ENCODE data around the gene ZBTB44.
A peak's percentile ranks its signal among the peaks of the same experiment; 100 is the strongest.

ZBTB44 gene, protein sequence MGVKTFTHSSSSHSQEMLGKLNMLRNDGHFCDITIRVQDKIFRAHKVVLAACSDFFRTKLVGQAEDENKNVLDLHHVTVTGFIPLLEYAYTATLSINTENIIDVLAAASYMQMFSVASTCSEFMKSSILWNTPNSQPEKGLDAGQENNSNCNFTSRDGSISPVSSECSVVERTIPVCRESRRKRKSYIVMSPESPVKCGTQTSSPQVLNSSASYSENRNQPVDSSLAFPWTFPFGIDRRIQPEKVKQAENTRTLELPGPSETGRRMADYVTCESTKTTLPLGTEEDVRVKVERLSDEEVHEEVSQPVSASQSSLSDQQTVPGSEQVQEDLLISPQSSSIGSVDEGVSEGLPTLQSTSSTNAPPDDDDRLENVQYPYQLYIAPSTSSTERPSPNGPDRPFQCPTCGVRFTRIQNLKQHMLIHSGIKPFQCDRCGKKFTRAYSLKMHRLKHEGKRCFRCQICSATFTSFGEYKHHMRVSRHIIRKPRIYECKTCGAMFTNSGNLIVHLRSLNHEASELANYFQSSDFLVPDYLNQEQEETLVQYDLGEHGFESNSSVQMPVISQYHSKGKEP

GRCh38 chr11:130314750-130315285 lies at the start of gene ZBTB44:
ZBTB44 (minus strand) TSS chr11:130314917; CDS start chr11:130261873, 53,044 bp downstream.
- H3K36me3 ChIP-seq = no peaks in the 10 kb centered on the region; the same call in 1 of the 2 replicates
- H3K9me3 ChIP-seq (ENCODE audit: severe bottlenecking) = no peaks in the 10 kb centered on the region
- peak within 1 kb of the TSS; percentile 89 for H3K4me3 ChIP-seq (ENCODE audit: low read depth, low read length)
- no peaks in the 10 kb centered on the region for H3K27me3 ChIP-seq (ENCODE audit: insufficient read depth, low read depth, severe bottlenecking)
- TF ChIP-seq CTCF (IDR thresholded peaks at IDR 0.05; ENCODE audit: low read depth, low read length) = no peak
- peak; percentile 92 for DNase-seq
- H3K27ac ChIP-seq = peak within 1 kb of the TSS; percentile 98

GRCh38 chr11:130359419-130359818 lies 44.7 kb upstream of the ZBTB44 start:
- TF ChIP-seq CTCF (IDR thresholded peaks at IDR 0.05; ENCODE audit: low read depth, low read length) = no peak
- no peak overlapping the region for H3K4me3 ChIP-seq (ENCODE audit: low read depth, low read length)
- H3K27me3 ChIP-seq (ENCODE audit: insufficient read depth, low read depth, severe bottlenecking) = no peaks in the 10 kb centered on the region
- H3K36me3 ChIP-seq = no peaks in the 10 kb centered on the region
- DNase-seq = no peak
- no peak overlapping the region for H3K27ac ChIP-seq
- H3K9me3 ChIP-seq (ENCODE audit: severe bottlenecking) = peaks cover 4% of the 10 kb centered on the region

DNA sequence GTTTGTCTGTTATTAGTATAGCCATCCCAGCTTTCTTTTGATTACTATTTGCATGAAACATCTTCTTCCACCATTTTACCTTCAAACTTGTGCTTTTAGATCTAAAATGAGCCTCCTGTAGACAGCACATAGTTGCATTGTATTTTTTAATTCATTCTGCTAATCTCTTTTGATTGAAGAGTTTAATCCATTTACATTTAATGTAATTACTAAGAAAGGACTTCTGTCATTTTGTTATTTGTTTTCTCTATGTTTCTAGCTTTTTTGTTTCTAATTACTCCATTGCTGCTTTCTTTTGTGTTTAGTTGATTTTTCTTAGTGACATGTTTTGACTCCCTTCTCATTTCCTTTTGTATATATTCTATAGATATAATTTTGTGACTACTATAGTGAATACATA lies 43.7 kb upstream of the ZBTB44 start:
- Histone ChIP-seq H3K4me3 (ENCODE audit: low read depth, low read length) (no peak overlapping the region), H3K9me3 (ENCODE audit: severe bottlenecking) (peaks cover 4% of the 10 kb centered on the region), H3K27ac (no peak overlapping the region), H3K36me3 (no peaks in the 10 kb centered on the region), H3K27me3 (ENCODE audit: insufficient read depth, low read depth, severe bottlenecking) (no peaks in the 10 kb centered on the region)
- TF ChIP-seq CTCF (IDR thresholded peaks at IDR 0.05; ENCODE audit: low read depth, low read length) = no peak
- DNase-seq = no peak

GRCh38 chr11:130347261-130347660 lies 32.5 kb upstream of the ZBTB44 start:
- no peaks in the 10 kb centered on the region for H3K9me3 ChIP-seq (ENCODE audit: severe bottlenecking)
- TF ChIP-seq CTCF (IDR thresholded peaks at IDR 0.05; ENCODE audit: low read depth, low read length) = no peak
- H3K4me3 ChIP-seq (ENCODE audit: low read depth, low read length) = no peak overlapping the region
- H3K27ac ChIP-seq = no peak overlapping the region
- no peaks in the 10 kb centered on the region for H3K36me3 ChIP-seq
- no peak for DNase-seq
- H3K27me3 ChIP-seq (ENCODE audit: insufficient read depth, low read depth, severe bottlenecking) = no peaks in the 10 kb centered on the region

DNA sequence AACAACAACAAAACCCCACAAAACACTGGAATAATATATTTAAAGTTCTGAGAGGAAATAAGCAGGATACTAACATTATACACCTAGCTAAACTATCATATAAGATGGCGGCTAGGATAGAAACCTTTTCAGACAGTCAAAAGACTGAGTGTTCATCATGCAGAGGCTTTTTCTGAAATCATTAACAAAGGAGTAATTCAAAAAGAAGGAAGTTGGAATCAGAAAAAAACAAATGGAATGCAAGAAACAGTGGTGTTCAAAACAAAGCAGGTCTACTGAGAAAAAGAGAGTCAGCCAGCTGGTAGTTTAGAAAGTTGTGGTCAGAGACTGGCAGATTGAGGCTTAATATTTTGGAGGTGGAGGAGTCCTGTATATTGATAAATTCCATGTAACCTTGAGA lies 30.1 kb upstream of the ZBTB44 start:
- TF ChIP-seq CTCF (IDR thresholded peaks at IDR 0.05; ENCODE audit: low read depth, low read length) = no peak
- no peaks in the 10 kb centered on the region for H3K27me3 ChIP-seq (ENCODE audit: insufficient read depth, low read depth, severe bottlenecking)
- no peaks in the 10 kb centered on the region for H3K9me3 ChIP-seq (ENCODE audit: severe bottlenecking)
- H3K4me3 ChIP-seq (ENCODE audit: low read depth, low read length) = no peak overlapping the region
- DNase-seq = no peak
- no peak overlapping the region for H3K27ac ChIP-seq
- H3K36me3 ChIP-seq = no peaks in the 10 kb centered on the region
